GM19193 (cell line): Measurements from ENCODE around the gene P2RY2.

ENCODE experiments used
- POLR2A ChIP-seq: IDR thresholded peaks from 4 replicates; pipeline ENCODE4 v1.6.1; 2011; ENCODE audit not compliant: insufficient read depth, insufficient read length; ENCODE audit errors: extremely low read depth

P2RY2 gene

DNA sequence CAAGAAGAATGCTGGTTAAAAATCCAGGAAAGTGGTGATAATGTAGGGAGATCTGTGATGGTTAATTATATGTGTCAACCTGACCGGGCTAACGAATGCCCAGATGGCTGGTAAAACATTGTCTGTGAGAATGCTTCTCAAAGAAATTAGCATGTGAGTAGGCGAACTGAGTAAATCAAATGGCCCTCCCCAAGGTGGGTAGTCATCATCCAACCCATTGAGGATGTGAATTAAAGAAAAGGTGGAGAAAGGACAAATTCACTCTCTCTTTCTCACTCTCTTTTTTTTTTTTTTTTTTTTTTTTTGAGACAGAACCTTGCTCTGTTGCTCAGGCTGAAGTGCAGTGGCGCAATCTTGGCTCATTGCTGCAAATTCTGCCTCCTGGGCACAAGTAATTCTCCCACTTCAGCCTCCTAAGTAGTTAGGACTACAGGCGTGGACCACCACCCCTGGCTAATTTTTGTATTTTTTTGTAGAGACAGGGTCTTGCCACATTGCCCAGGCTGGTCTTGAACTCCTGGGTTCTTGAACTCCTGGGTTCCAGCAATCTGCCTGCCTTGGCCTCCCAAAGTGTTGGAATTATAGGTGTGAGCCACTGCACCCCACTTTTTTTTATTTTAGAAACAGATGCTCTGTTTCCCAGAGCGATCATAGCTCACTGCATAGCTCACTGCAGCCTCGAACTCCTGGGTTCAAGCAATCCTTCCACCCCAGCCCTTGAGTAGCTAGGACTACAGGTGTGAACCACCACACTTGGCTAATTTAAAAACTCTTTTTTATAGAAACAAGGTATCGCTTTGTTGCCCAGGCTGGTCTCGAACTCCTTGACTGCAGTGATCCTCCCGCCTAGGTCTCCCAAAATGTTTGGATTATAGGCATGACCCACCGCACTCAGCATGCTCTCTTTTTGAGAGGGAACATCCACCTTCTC lies 32.0 kb downstream of the P2RY2 start:
- no peak for TF ChIP-seq POLR2A

DNA sequence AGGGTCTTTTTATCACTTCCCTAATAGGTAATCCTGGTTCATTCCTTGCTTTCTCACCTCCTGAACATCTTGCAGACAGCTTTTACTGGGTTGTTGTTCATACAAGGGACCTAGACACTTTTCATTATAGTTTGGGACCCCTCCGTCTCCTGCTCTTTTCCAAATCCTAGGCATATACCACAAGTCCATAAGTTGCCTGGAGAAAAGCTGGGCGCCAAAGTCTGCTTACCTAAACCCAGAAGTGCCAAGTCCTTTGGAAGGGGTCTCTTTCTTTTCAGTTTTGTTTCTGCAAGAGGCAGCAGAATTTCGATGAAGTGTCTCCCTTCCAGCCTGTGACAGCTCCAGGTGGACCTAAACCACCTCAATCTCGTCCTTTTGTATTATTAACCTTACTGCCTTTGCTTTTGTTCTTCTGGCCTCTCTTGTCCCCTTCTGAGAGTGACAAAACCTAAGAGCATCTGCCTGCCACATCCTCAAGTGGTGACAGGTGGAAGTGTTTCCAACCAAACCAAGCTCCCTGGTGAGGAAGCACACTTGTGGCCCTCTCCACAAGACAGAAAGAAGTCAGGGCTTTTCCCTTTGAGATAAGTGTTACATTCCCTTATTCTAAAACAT lies 34.6 kb downstream of the P2RY2 start:
- no peak for TF ChIP-seq POLR2A

GRCh38 chr11:73257342-73258103 lies 39.4 kb downstream of the P2RY2 start:
- TF ChIP-seq POLR2A: no peak

DNA sequence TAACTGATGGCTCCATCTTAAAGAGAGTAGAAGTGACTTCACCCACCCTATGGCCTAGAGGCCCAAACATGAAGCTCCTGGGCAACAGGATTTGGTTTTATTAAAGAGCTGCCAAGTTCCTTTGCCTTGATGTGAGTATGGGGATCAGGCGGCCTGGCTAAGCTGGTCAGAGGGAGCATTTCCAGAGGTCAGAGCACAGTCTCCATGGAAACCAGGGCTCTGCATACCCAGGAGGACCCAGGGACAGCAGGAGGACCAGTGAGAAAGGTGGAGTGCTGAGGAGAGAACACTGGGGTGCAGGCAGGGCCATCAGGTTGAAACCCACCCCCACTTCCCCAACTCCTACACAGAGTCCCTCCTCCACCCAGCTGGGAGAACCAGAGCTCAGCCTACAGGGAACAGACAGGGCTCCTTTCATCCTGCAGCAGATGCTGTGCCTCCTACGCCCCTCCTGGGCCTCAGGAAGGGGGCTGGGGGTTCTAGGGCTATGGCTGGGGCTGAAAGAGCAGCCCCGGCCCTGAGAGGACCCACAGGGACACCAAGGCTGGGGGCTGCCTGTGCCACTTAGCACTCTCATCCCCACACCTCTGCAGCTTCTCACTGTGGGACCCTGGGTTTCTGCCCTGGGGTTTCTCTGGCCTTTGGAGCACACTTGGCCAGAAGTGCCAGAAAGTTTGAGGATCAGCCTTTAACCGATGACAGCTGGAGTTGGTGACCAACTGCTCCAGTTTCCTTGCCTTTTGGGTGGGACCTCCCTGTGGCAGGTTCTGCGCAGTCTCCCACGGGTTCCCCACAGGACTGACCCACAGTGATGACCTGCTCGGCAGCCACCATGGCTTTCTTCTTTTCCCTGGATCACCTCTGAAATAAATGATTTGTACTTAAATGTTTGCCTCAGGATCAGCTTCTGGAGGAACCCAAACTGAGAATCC lies 40.3 kb downstream of the P2RY2 start:
- TF ChIP-seq POLR2A: no peak

DNA sequence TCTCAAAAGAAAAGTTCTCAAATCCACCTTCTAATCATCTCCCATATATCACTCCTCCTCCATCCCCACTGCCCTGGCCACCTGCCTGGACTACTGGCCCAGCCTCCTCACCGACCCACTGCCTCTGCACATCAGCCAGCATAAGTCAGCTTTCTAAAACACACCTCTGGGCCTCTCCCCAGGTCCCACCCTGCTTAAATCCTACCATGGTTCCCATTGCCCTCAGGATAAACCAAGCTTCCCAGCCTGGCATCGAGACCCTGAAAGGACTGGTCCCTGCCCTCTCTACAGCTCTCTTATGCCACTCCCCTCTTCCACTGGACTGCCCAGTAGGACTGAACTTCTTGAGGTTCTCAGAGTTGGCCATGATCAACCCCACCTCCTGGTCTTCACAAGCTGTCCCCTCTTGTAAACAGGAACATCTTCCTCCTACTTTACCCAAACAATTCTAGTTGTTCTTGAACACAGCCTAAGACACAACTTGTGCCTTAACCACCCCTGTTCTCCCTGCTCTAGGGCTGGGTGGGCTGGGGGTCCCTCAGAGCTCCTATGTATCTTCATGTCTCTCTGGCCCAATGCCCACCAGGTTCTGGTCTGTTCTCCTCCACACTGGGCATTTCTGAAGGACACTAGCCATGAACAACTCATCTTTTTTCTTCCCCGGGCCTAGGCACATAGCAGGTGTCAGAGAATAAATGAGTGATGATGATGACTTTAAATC lies 41.5 kb downstream of the P2RY2 start:
- TF ChIP-seq POLR2A: no peak

GRCh38 chr11:73260127-73260457 lies 42.0 kb downstream of the P2RY2 start:
- no peak for TF ChIP-seq POLR2A

GRCh38 chr11:73262851-73263495 lies 44.9 kb downstream of the P2RY2 start:
- no peak for TF ChIP-seq POLR2A

- no peak for TF ChIP-seq POLR2A
Measured at GRCh38 chr11:73263640-73264039, 45.6 kb downstream of the P2RY2 start.

- no peak for TF ChIP-seq POLR2A
Measured at GRCh38 chr11:73265278-73265810, 47.3 kb downstream of the P2RY2 start.

GRCh38 chr11:73265853-73266645 lies 48.0 kb downstream of the P2RY2 start:
- no peak for TF ChIP-seq POLR2A

- no peak for TF ChIP-seq POLR2A
Measured at GRCh38 chr11:73266646-73267020, 48.6 kb downstream of the P2RY2 start.

DNA sequence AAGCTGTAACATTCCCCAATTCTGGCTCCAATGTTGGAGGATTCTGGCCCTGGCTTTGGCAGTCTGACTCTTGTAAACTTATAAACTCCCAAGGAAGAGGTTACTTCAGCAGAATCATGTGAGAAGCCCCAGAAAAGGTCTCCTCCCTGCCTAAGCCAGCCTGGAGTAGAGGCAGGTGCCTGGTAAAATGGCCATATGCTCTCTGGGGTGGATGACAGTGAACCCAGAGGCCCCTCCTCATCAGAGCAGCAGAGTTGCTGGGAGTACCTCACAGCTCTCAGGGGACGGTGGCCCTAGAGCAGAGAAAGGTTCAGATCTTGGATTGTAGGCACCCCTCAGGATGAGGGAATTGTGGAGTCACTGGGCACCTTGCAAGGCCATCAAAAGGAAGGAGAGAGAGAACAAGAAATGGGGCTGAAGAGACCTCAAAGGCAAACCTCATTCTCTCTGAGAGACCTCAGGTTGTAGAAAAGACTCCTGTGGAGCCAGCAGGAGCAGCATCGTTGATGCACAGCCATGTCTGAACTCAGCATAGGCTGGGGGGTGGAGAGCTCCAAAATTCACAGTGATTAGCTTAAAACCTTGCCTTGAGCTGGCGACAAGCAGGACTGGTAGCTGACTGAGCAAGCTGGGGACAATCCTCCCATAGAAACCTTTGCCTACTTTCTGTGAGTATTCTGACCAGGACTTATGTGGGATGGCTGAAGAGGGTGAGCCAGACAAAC lies 49.2 kb downstream of the P2RY2 start:
- no peak for TF ChIP-seq POLR2A

DNA sequence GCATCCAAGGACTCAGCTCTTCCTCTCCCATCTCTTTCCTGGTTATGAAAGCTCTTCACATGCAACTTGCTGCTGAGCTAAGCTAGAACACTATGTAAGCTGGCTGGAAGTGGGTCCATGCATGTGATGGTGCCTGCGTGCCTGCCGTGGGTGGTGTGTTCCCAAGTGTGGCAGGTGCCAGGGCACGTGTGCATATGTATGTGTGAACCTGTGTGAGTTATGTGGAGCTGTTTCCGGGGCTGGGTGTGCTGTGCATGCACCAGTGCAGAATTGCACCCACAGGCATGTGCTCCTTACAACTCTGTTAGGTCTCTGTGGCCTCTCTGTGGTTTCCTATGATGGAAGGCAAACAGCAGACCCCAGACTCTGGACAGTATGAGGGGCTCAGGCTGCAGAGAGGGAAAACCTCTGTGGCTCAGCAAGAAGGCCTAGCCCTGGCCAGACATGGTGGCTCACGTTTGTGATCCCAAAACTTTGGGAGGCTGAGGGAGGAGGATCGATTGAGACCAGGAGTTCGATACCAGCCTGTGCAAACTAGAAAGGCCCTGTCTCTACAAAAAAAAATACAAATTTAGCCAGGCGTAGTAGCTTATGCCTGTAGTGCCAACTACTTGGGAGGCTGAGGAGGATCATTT lies 49.9 kb downstream of the P2RY2 start:
- TF ChIP-seq POLR2A: no peak
